Measurements from ENCODE around the gene KBTBD13.
"Not testable (repeated sequence)": the region's sequence is repeated elsewhere in the genome, so short reads cannot be mapped to it uniquely, and the experiment has no call there.

The KBTBD13 gene

GRCh38 chr15:65071381-65071811 lies 5.2 kb upstream of the KBTBD13 start:
- DNase-seq: no peak

GRCh38 chr15:65072027-65072426 lies 4.5 kb upstream of the KBTBD13 start:
- DNase-seq: no peak

GRCh38 chr15:65072617-65073016 lies 3.9 kb upstream of the KBTBD13 start:
- DNase-seq: no peak

- DNase-seq: not testable (repeated sequence)
These were observed 1.6 kb upstream of the KBTBD13 start for GRCh38 chr15:65074946-65075345.

- not testable (repeated sequence) for DNase-seq
These were observed 745 bp upstream of the KBTBD13 start for GRCh38 chr15:65075607-65076395.

GRCh38 chr15:65077291-65077980 lies 890 bp downstream of the KBTBD13 start:
- no peak for DNase-seq

- peak; percentile 56 for DNase-seq
These were observed 1.4 kb downstream of the KBTBD13 start for GRCh38 chr15:65077981-65078352.

GRCh38 chr15:65079580-65079979 lies 3.0 kb downstream of the KBTBD13 start:
- DNase-seq: no peak

- DNase-seq: no peak
These were observed 4.7 kb downstream of the KBTBD13 start for GRCh38 chr15:65081270-65081669.

- no peak for DNase-seq
These were observed 5.2 kb downstream of the KBTBD13 start for GRCh38 chr15:65081758-65082157.

GRCh38 chr15:65082303-65082953 lies 5.9 kb downstream of the KBTBD13 start:
- DNase-seq: no peak

GRCh38 chr15:65083262-65083701 lies 6.7 kb downstream of the KBTBD13 start:
- no peak for DNase-seq

- DNase-seq: no peak
These were observed 8.1 kb downstream of the KBTBD13 start for GRCh38 chr15:65084500-65085206.

GRCh38 chr15:65085207-65085753 lies 8.7 kb downstream of the KBTBD13 start:
- no peak for DNase-seq

GRCh38 chr15:65085990-65086679 lies 9.6 kb downstream of the KBTBD13 start:
- DNase-seq: peak; percentile 44

GRCh38 chr15:65086680-65087111 lies 10.2 kb downstream of the KBTBD13 start:
- DNase-seq: no peak

GRCh38 chr15:65087411-65087810 lies 10.9 kb downstream of the KBTBD13 start:
- no peak for DNase-seq

GRCh38 chr15:65087873-65088642 lies 11.5 kb downstream of the KBTBD13 start:
- DNase-seq: no peak

- no peak for DNase-seq
These were observed 12.1 kb downstream of the KBTBD13 start for GRCh38 chr15:65088643-65089021.

- no peak for DNase-seq
These were observed 12.8 kb downstream of the KBTBD13 start for GRCh38 chr15:65089206-65089824.
